Superior temporal gyrus (tissue), 1 donor: ENCODE results near the gene PTGDR2.

Experiments
- DNase-seq: peaks from one replicate; pipeline ENCODE4 v3.0.0-alpha.2; 2016; ENCODE audit errors: extremely low spot score

PTGDR2 gene

GRCh38 chr11:60874421-60875365 is 18.9 kb upstream of the PTGDR2 start:
- no peak for DNase-seq

- DNase-seq, result no peak
Observed at GRCh38 chr11:60873533-60873932, 17.8 kb upstream of the PTGDR2 start.

GRCh38 chr11:60872961-60873524 is 17.3 kb upstream of the PTGDR2 start:
- no peak for DNase-seq

GRCh38 chr11:60872124-60872960 is 16.6 kb upstream of the PTGDR2 start:
- no peak for DNase-seq

- DNase-seq, result no peak
Observed at GRCh38 chr11:60871378-60872061, 15.8 kb upstream of the PTGDR2 start.

GRCh38 chr11:60870733-60871377 is 15.1 kb upstream of the PTGDR2 start:
- DNase-seq, result no peak

GRCh38 chr11:60870276-60870675 is 14.5 kb upstream of the PTGDR2 start:
- DNase-seq, result no peak

- no peak for DNase-seq
Observed at GRCh38 chr11:60869451-60869825, 13.7 kb upstream of the PTGDR2 start.

- DNase-seq, result no peak
Observed at GRCh38 chr11:60868682-60869450, 13.1 kb upstream of the PTGDR2 start.

GRCh38 chr11:60867871-60868681 is 12.3 kb upstream of the PTGDR2 start:
- DNase-seq, result no peak

- DNase-seq, result no peak
Observed at GRCh38 chr11:60866911-60867870, 11.4 kb upstream of the PTGDR2 start, which contains the start of gene ZP1. ZP1 (plus strand) TSS chr11:60867542; CDS start chr11:60867562, 20 bp downstream.

- DNase-seq, result no peak
Observed at GRCh38 chr11:60864856-60865513, 9.2 kb upstream of the PTGDR2 start.

GRCh38 chr11:60863550-60864521 is 8.1 kb upstream of the PTGDR2 start:
- DNase-seq, result no peak

GRCh38 chr11:60862171-60862570 is 6.4 kb upstream of the PTGDR2 start:
- no peak for DNase-seq

- no peak for DNase-seq
Observed at GRCh38 chr11:60860943-60861342, 5.2 kb upstream of the PTGDR2 start.

GRCh38 chr11:60859616-60860250 is 4.0 kb upstream of the PTGDR2 start:
- peak; percentile 77 for DNase-seq
